Gastrocnemius medialis (tissue), 4 donors: ENCODE measurements around the gene MAGI1.

Experiments used
- CTCF ChIP-seq, 5 experiments: fragments of 450-650 bp in 3 of 5; fragments of 200-600 bp in 2 of 5; sonication (generic) in 2 of 5; IDR thresholded peaks in 4 of 5; conservative IDR thresholded peaks in 1 of 5; 1 replicate in 4 of 5; 2 replicates in 1 of 5; pipeline ENCODE4 v1.5.1; 2016 to 2019; ENCODE audit warnings: antibody characterized with exemption in 5 of 5, mild to moderate bottlenecking in 3 of 5, moderate library complexity in 3 of 5
- POLR2A ChIP-seq, 2 donors: fragments of 450-650 bp; IDR thresholded peaks; one replicate each; pipeline ENCODE4 v1.6.1; 2017; ENCODE audit warnings: antibody characterized with exemption in 2 of 2, mild to moderate bottlenecking in 2 of 2, moderate library complexity in 2 of 2

- no peak for TF ChIP-seq POLR2A (IDR thresholded peaks at IDR 0.05)
- no peak for TF ChIP-seq CTCF (IDR thresholded peaks at IDR 0.05 in 4 of 5, conservative IDR thresholded peaks at IDR 0.05 in 1 of 5)
These were observed 130.1 kb downstream of the MAGI1 start for GRCh38 chr3:65908588-65908987.
